DMS153 treated with DMSO at 0.1 percent for 48 hours (cell line): ENCODE measurements around the gene COL25A1.
"Not testable (repeated sequence)": the region's sequence is repeated elsewhere in the genome, so short reads cannot be mapped to it uniquely, and the experiment has no call there.

ENCODE experiments used
- DNase-seq: peaks from one replicate; lab custom pipeline; 2025; ENCODE audit not compliant: unreplicated experiment; lab: John Stamatoyannopoulos, UW

COL25A1 gene

DNA sequence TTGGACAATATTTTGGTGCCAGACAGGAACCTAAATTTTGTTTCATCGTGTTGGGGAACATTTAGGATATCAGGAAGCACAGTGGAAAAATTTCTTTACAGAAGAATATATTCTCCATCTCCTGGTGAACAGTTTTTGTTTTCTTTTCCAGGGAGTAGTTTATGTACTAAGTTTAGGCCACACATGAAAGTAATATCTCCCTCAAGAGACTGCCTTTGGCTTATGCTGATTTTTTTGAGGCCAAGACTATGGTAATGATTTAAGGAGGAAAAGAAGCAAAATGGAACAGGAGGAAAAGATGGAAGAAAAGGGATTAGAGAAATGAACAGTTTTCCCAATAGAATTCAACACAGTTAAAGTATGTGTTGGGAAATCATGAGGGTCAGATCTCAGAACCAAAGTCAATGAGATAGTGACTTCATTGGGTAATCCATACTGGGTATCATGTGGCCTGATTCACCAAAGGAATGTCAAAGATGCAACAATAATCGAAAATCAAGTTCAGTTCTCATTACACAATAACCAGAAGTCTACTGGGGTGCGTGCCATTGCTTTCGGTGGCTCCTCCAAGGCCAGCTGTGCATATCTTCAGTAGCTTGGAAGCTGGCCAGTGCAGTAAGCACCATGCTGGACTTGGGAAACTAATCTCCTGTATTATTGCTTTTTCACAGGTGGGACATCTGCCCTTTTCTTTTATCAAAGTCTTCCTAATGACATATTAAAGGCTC lies 234.8 kb downstream of the COL25A1 start:
- DNase-seq: no peak

DNA sequence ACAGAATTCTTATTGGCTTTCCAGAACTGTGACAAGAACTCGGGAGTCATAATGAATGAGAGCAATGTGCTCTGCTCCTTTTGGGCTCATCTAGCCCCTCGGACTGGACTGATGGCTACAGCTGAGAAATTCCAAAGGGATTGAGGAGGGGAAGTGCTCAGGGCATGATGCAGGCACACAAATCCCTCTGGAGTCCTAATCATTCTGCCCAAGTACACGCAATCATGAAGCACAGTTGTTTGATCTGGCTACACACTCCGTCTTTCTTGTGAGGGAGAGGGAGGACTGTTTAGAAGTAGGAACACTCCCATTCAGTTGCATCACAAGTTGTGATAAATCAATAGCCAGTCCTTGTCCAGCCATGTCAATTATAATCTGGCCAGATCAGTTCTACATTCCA lies 237.5 kb downstream of the COL25A1 start:
- no peak for DNase-seq

DNA sequence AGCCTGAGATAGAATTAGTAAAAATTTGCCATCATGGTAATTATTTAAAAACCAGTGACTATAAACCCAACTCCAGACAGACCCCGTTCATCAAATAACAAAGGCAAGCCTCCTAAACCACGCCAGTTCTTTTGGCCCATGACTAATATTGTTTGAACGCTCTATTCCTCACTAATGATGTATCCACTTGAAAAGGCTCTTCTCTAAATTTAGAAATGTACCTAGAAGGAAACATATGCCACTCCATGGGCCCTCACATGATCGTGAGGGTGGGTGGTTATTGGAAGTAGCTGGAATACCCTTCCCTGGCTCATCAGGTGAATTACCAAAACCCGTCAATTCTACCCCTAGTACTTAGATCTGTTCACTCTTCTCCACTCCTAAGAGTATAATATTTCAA lies 249.2 kb downstream of the COL25A1 start:
- no peak for DNase-seq

- DNase-seq: no peak
Measured at GRCh38 chr4:109052821-109053220, 249.6 kb downstream of the COL25A1 start.

- DNase-seq: no peak
Measured at GRCh38 chr4:109051054-109051453, 251.4 kb downstream of the COL25A1 start.

DNA sequence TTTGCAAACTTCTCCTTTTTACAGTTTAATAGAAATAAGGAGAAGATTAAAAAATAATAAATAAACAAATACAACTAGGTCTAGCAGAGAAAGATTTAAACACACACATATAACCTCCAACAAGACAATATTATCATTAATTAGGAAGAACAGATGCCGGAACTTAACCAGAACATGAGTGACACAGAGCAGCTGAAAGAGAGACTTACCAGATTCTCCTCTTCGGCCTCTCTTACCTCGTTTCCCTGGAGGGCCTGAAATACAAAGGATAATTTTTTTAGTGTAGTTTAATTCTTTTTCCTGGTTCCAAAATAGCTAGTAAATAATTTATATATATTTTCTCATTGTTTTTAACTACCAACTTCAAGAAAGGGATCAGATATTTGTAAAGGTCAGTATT lies 252.5 kb downstream of the COL25A1 start:
- no peak for DNase-seq

- no peak for DNase-seq
Measured at GRCh38 chr4:109046471-109047201, 255.8 kb downstream of the COL25A1 start.

DNA sequence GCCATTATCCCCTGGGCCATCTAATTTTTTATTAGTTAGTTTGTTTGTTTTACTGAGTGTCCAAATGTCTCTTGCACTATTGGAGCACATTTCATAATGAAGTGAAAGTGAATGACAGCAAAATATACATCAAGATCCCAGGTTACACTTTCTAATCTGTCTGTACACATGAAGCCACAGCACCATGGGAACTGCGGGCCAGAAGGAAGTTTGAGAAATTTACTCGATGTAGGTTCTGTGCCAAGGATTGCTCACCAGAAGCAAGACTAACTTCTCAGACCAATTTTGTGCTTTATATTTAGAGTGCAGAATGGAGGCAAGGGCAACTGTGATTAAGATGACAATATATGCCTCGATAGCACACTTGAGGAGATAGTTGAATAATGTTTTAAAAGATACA lies 258.0 kb downstream of the COL25A1 start:
- DNase-seq: no peak

DNA sequence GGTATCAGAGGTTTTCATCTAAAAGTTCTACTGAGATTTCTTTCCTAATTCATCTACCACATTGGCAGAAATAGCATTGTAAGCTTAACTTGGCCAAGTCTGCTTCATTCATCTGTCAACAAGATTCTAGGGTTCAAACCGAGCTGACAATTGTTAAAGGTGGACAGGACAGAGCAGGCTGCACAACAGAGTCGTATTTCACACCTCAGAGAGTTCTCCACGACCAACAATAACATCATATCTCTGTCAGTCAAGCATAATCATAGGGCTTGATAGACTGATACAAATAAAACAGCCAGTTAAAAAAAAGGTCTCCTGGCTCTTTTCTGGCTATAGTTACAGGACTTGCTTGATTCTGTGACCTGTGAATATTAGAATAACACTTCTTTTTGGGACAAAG lies 259.2 kb downstream of the COL25A1 start:
- DNase-seq: no peak

- no peak for DNase-seq
Measured at GRCh38 chr4:109041463-109042360, 260.7 kb downstream of the COL25A1 start.

DNA sequence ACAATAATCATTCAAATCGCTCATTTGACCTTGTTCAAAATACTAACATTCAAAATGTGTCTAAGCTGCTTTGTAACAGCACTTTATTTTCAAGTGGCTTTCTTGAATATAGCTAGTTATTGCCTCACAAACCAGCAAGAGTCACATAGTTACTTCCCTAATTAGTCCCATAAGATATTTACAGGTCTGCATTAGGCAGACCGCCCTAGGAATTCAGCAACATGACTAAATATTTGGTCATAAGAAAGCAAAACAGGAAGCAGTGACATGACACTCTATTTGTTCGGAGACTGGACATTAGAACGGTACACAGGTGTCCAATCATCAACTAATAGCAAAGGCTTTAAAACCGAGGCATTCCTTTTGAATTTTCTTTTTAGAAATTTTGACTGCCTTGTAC lies 262.0 kb downstream of the COL25A1 start:
- DNase-seq: no peak

- no peak for DNase-seq
Measured at GRCh38 chr4:109037026-109037425, 265.4 kb downstream of the COL25A1 start.

- no peak for DNase-seq
Measured at GRCh38 chr4:109033993-109034392, 268.5 kb downstream of the COL25A1 start.

GRCh38 chr4:109032671-109033070 lies 269.8 kb downstream of the COL25A1 start:
- no peak for DNase-seq

DNA sequence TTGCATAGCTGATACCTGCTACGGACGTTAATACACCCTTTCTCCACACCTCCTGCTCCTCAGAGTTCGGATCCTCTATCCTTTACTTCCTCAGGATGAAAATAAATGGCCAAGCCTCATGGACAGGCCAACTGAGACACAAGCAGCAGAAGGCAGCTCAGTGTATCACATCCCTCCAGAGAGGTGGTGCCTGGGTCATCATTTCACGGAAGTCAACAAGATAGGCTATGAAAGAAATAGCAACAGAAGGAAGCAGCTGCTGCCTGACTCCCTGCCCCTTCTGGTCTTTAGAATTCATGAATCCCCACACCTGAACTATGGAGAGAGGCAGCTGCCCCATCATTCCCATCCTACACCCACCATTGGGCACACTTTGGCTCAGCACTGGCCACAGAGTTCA lies 272.5 kb downstream of the COL25A1 start:
- no peak for DNase-seq

DNA sequence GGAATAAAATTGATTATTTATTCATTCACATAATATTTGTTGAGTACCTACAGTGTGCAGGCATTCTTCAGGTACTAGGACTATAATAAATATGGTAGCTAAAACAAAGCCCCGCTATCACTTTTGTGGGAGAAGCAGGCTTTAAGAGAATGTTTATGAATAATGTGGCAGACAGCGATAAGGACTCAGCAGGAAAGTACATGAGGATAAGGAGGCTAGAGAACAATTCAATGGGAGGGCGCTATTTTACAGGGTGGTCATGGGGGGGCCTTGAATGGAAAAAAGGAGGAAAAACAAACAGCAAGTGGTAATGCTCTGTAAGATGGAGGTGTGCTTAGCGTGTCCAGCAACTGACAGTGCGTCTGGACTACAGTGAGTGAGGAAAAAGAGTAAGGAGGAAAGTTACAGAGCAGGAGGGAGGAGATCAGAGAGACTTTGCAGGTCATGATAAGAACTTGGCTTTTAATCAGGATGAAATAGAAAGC lies 275.4 kb downstream of the COL25A1 start:
- no peak for DNase-seq

- no peak for DNase-seq
Measured at GRCh38 chr4:109026588-109026987, 275.9 kb downstream of the COL25A1 start.

DNA sequence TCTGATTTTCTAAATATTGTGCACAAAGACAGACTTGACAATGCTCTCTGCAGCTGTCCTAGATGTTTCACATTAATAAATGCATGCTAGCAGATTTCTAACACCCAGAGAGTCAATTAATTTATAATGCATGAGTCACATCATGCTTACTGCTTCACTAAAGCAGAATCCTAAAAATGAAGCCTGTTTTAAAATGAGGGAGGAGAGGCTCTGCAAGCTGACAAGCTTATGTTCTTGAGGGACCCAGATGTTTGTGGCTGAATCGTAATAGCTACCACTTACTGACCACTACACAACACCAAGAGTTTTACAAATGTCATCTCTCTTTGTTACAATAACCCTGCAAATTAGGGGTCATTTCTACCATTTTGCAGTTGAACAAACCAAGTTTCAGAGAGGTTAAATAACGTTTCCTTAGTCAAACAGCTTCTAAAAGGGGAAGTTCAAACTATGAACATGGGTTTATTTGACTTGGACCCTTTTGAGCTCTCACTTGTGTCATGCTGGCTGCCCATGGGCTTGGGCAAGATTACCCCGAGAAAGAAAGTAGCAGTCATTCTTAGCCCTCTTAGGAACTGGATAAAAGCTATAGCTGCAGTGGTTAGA lies 276.9 kb downstream of the COL25A1 start:
- no peak for DNase-seq

GRCh38 chr4:109022961-109023360 lies 279.5 kb downstream of the COL25A1 start:
- no peak for DNase-seq

GRCh38 chr4:109021630-109022029 lies 280.8 kb downstream of the COL25A1 start:
- not testable (repeated sequence) for DNase-seq

DNA sequence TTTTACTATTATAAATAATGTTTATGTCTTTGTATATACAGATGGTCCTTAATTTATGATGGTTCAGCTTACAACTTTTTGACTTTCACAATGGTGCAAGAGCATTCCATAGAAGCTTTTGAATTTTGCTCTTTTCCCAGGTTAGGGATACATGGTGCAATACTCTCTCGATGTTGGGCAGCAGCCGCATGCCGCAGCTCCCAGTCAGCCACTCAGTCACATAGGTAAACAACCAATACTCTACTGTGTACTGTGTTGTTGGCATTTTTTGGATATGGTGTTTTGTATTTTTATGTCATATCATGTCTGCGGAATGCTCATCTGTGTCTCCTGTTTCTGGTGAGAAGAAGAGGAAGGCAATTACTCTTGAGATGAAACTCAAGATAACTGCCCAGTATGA lies 281.6 kb downstream of the COL25A1 start:
- no peak for DNase-seq
